ENCODE data around the gene HCN2.

HCN2 gene

DNA sequence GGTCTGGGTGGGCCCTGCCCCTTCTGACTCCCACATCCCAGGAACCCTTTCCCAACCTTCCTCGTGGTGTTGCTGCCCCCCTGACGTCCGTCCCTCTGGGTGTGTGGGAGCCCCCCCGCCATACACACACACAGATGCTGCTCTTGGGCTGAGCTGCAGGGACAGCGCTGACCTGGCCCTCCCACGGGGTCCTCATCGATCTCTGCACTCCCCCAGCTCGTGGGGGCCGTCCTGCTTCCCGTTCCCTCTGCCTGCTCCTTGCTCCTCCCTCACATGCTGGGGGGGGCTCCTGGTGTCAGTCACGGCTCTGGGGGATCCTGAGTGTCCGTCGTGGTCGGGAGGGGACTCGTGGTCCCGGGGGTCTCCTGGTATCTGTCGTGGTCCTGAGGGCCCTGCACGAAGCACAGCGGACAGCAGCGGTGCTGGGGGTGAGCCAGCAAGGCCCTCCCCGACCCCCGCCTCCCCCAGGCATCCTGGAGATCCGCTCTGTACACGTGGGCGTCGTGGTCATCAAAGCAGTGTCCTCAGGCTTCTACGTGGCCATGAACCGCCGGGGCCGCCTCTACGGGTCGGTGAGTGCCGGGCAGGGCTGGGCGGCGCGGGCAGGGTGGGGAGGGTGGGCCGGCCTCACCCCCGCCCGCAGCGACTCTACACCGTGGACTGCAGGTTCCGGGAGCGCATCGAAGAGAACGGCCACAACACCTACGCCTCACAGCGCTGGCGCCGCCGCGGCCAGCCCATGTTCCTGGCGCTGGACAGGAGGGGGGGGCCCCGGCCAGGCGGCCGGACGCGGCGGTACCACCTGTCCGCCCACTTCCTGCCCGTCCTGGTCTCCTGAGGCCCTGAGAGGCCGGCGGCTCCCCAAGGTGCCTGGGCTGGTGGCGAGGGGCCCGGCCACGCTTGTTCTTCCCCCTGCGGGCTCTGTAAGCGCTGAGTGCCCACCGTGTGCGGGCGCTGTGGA is 53.4 kb downstream of the HCN2 start:
- DNase-seq = no peak

DNA sequence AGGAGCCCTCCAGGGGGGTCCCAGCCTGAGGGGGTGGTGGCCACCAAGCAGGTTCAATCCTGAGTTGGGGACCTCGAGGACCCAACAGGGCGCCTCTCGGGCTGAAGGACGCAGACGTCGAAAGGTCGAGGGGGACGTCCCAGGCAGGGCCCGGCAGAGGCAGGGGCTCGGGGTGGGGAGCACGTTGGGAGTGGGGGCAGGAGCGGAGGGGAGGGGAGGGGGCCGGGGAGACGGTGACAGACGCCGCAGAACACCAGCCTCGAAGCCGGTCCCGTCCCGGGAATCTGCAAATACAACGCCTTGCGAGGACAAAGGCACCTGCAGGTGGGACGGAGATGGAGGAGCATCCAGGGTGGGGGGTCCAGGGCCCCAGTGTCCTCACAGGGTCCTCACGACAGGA is 54.1 kb downstream of the HCN2 start:
- DNase-seq = no peak

- no peak for DNase-seq
Observed at GRCh38 chr19:644363-644762, 54.7 kb downstream of the HCN2 start.

- no peak for DNase-seq
Observed at GRCh38 chr19:644789-645188, 55.1 kb downstream of the HCN2 start.

- no peak for DNase-seq
Observed at GRCh38 chr19:645912-646778, 56.5 kb downstream of the HCN2 start.

DNA sequence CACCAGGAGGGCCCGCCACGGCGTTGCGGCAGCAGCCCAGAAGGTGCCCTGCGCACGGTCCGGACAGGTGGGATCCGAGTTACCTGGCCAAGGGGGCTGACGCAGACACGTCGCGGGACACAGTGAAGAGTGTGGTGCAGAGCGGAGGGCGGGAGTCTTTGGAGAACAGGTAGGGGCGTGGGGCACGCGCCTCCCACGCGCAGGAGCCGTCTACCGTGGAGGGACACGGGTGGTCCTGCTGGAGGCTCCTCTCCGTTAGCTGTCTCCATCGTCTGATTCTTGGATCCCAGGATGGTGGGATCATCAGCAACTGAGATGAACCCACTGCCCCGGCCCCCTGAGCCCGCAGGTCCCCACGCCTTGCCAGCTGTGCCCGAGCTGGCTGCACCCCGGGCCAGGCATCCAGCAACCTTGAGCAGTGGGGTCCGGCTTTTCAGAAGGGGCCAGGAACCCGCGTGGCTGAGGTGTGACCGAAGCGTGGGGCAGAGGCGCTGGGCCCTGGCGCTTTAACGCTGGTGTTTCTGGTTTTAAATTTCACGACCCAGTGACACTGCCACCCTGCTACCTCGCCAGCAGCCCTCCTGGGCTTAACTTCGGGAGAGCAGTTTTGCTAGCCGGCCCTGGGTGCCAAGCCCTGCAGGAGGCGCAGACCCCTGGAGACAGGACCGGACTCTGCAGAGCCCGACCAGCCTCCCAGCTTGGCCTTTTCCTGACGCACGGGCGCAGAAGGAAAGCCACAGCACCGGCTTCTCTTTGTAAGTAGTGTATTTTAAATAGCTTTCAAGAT is 57.3 kb downstream of the HCN2 start:
- DNase-seq = no peak

DNA sequence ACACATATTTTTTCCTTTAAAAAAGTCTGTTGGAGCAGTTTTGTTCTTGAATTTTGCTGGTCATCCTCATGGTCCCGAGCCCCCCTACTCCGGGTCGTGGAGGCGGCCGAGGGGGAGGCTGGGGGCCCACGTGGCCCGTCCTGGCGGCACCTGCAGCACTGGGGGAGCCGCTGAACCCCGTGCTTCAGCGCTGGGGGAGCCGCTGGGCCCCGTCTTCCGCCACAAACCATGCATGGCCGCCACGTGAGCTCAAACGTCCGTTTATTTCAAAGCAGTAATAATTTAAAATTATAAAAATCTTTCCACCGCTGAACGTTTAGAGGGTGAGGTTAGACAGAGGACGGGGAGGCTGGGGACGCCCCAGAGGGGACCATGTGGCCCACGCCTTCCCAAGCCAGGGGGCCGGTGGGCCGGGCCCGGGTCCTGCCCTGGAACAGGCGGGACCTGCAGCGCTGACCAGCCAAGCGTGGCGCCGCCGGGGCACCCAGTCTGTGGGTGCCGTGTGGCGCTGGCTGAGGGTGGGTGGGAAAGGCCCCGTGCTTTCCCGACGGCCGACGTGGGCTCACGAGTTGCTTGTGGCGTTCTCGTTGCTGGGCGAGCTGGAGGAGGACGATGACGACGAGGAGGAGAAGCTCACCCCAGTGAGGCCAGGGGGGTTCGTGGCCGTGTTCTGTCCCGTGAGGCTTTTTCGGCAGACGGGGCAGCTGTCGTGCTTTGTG is 58.0 kb downstream of the HCN2 start:
- no peak for DNase-seq

DNA sequence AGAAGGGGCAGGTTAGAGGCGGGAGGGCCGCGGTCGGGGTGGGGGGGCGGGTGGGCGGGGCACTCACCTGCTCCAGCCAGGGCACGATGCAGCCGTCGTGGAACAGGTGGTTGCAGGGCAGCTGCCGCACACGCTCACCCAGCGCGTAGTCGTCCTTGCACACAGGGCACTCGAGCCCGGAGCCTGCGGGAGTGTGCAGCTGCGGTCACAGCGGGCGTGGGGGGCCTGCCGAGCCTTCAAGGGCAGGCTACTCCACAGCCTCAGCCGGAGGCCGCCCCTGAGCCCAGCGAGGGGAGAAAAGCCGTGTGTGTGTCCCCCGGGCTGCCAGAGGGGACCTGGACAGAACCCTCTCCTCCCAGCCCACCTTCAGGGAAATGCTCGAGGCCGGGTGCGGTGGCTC is 58.6 kb downstream of the HCN2 start:
- DNase-seq = no peak

DNA sequence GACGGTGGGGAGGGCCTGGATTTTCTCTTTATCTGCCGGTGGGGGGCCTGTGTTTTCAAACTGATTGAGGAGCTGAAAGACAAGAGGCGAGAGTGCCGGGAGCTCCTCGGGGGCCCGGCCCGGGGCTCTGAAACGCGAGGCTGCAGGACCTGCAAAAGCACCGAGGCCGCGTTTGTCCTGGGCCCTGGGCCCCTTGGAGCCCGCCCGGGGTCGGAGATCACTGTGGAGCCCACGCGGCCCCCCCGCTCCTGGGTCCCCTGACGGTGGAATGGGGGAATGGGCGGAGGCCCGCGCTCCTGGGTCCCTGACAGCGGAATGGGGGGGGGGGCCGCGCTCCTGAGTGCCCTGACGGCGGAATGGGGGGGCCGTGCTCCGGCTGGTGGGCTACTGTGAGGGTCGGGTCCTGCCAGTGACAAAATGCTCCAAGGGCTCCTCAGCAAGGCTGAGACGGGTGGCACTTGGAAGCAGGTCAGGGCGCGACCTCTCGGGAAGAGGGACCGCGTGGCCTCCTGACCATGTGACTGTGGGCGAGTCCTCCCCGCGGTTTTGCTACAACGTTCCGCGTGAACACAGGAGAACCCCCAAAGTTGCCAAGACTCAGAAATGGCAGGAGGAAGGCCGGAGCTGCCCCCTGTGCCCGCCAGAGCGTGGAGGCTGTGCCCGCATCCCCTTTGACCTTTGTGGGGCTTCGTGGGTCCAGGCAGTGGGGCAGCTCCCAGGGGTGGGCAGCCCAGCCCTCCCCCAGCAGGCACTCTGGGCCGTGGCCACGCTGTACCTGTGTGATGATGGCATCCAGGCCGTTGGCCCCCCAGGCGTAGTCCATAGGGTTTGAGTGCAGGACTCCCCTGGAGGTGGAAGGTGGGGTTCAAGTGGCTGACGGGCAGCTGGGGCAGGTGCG is 59.5 kb downstream of the HCN2 start:
- DNase-seq = no peak

DNA sequence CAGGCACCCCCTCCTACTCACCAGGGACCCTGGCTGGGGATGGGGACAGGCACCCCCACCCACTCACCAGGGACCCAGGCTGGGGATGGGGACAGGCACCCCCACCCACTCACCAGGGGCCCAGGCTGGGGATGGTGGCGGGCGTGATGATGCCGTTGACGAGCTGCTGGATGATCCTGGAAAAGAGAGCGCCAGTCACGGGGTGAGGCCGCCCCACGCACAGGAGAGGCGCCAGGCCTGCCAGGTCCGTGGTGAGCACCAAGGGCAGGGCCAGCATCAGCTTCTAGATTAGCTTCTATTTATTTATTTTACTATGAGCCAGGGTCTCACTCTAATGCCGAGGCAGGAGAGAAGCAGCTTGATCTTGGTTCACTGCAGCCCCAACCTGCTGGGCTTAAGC is 60.4 kb downstream of the HCN2 start:
- DNase-seq = no peak

GRCh38 chr19:651114-651818 is 61.6 kb downstream of the HCN2 start:
- no peak for DNase-seq

- DNase-seq = no peak
Observed at GRCh38 chr19:651991-652390, 62.3 kb downstream of the HCN2 start.

DNA sequence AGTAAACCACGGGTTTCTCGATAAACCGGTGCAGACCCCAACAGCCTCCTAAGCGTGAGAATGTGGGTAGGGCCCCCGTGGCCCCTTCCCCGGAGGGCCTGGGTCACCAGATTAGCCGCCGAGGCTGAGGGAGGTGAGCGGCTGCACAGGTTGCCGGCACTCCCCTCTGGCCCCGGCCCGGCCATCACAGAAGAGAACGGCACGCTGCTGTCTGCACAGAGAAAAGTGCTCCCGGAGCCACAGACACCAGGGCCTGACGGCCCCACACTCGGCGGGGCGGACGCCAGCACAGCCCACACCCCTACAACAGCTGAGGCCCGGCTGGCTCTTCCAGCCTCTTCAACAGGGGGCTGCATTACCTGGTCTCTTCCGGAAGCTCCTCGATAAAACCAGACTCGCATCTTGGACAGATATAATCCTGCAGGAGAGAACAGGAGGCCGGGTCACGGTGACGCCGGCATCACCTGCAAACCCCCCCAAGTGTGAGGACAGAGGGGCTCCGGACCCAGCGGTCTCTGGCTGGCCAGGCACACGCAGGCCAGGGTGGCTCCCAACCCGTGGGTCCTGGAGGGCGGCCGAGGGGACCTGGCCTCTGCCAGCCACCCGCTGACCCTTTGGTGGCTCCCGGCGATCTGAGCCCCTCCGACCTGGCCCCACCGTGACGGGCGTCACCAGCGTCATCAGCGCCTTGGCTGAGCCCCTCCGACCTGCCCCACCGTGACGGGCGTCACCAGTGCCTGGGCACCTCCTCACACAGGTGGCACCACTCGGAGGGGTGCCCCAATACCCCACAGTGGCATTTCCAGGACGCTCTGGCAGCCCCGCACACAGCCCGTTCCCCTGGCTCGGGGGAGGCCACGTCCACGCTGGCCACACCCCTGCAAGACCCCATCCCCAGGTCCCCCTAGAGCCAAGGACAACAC is 63.0 kb downstream of the HCN2 start:
- no peak for DNase-seq

GRCh38 chr19:653425-653824 is 63.7 kb downstream of the HCN2 start:
- DNase-seq = no peak

DNA sequence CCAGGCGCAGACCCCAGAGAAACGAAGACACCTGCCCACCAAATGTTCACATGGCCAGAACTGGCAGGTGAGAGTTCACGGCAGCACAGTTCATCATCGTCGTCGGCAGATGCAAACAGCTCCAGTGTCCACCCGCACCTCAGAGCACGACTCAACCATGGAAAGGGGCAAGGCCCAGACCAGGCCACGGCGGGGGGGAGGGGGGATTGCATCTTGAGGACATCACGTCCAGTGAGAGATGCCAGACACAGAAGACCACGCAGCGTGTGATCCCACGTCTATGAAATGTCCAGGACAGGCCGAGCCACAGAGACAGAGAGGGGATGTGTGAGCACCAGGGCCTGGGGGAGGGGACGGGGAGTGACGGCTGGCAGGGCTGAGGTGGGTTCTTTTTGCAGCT is 66.0 kb downstream of the HCN2 start:
- no peak for DNase-seq

GRCh38 chr19:656751-657559 is 67.3 kb downstream of the HCN2 start:
- DNase-seq = no peak

GRCh38 chr19:657611-658010 is 67.9 kb downstream of the HCN2 start:
- DNase-seq = no peak

DNA sequence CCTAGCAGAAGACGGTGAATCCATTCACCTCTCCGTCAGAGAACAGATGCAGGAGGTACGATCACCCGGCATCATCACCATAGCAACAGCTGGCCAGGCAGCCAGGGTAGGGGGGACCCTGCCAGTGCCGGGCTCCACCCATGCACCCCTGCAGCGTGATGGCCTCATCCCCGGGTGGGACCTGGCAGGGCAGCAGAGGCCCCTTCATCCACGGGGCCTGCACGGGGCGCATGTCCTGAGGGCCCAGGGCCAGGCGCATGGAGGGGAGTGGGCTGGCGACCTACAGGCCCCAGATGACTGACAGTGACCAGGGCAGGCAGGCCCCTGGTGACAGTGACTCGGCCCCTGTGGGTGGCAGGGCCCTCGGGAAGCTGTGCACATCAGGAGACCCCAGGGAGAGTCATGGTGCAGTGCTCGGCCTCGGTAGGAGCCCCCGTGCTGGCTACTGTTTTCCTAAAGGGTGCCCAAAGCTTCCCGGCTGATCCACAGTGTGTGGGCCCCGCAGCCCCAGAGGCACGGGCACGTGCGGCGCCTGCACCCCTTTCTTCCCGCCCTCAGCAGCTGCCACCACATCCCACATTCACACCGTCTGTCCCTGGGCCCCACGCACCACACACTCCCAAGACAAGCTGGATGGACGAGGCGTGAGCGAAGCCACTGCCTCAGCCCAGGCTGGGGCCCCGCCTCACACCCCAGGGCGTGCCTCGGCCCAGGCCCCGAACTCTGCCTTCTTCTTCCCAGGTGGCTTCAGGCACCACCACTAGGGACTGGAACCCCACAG is 68.6 kb downstream of the HCN2 start:
- no peak for DNase-seq

All from CD4-positive, alpha-beta T cell treated with Interferon alpha-2 for 1 hour (primary cell).